ENCODE data around the gene STRBP.

Gene STRBP

DNA sequence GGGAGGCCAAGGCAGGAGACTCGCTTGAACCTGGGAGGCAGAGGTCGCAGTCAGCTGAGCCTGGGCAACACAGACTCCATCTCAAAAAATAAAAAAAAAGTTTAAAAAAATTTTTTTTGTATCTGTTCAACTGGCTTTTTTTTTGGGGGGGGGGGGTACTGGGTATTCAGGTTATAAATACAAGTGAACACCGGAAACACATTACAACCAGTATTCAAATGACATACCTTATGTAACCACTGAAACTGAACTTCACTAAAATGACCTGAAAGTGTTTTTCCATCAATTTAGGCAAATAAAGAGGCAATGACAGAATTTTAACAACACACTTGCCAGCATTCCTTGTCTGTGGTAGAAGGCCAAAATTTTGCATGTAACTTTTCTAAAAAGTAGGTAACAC, 33.5 kb downstream of the STRBP start:
- FAIRE-seq: no peak
- DNase-seq (ENCODE audit: insufficient read length, low spot score): no peak
- TF ChIP-seq CTCF (IDR thresholded peaks at IDR 0.05; ENCODE audit: insufficient read depth, missing control alignments): no peak

DNA sequence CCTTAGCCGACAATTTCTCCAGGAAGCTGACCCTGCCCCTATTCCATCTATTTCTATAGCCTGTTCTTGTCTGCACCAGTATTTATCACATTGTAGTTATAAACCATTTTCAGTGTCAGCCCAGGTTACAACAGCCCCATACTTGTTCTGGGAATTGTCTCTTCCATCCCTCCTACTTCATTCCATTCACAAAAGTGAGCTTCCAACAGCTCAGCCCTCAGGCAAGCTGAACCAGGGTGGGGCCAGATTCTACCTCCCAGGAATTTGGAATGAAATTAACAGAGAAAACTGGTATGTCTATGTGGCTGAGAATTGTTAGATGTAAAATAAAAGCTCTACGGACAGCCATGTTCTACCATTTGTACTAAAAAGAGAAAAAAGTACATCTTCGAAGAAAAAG, 36.1 kb downstream of the STRBP start:
- TF ChIP-seq CTCF (IDR thresholded peaks at IDR 0.05; ENCODE audit: insufficient read depth, missing control alignments): no peak
- DNase-seq (ENCODE audit: insufficient read length, low spot score) (no peak), FAIRE-seq (no peak)

- no peak for FAIRE-seq
- DNase-seq (ENCODE audit: insufficient read length, low spot score): no peak
- no peak for TF ChIP-seq CTCF (IDR thresholded peaks at IDR 0.05; ENCODE audit: insufficient read depth, missing control alignments)
These were observed 37.0 kb downstream of the STRBP start for GRCh38 chr9:123231421-123231820.

GRCh38 chr9:123228967-123229366, 39.4 kb downstream of the STRBP start:
- no peak for FAIRE-seq
- TF ChIP-seq CTCF (IDR thresholded peaks at IDR 0.05; ENCODE audit: insufficient read depth, missing control alignments): no peak
- no peak for DNase-seq (ENCODE audit: insufficient read length, low spot score)

- no peak for DNase-seq (ENCODE audit: insufficient read length, low spot score)
- TF ChIP-seq CTCF (IDR thresholded peaks at IDR 0.05; ENCODE audit: insufficient read depth, missing control alignments): no peak
- FAIRE-seq: no peak
These were observed 42.4 kb downstream of the STRBP start for GRCh38 chr9:123225995-123226394.

- DNase-seq (ENCODE audit: insufficient read length, low spot score): no peak
- FAIRE-seq: peak; percentile 16
- TF ChIP-seq CTCF (IDR thresholded peaks at IDR 0.05; ENCODE audit: insufficient read depth, missing control alignments): peak; percentile 57
These were observed 43.0 kb downstream of the STRBP start for GRCh38 chr9:123225374-123225813.

GRCh38 chr9:123220127-123220526, 48.3 kb downstream of the STRBP start:
- no peak for TF ChIP-seq CTCF (IDR thresholded peaks at IDR 0.05; ENCODE audit: insufficient read depth, missing control alignments)
- DNase-seq (ENCODE audit: insufficient read length, low spot score) (no peak), FAIRE-seq (no peak)
